NCI-H82 treated with DMSO at 0.1 percent for 48 hours (cell line): ENCODE data around the gene MRPS11.
A peak's percentile ranks its signal among the peaks of the same experiment; 100 is the strongest.
"Not testable (repeated sequence)": the region's sequence is repeated elsewhere in the genome, so short reads cannot be mapped to it uniquely, and the experiment has no call there.

Source experiments
- DNase-seq: peaks from one replicate; lab custom pipeline; 2025; ENCODE audit not compliant: unreplicated experiment; lab: John Stamatoyannopoulos, UW

The MRPS11 gene

GRCh38 chr15:88454867-88455810 lies 12.4 kb upstream of the MRPS11 start:
- DNase-seq, result peak; percentile 87

GRCh38 chr15:88456733-88457132 lies 10.8 kb upstream of the MRPS11 start:
- no peak for DNase-seq

- DNase-seq, result no peak
Measured at GRCh38 chr15:88463870-88464532, 3.5 kb upstream of the MRPS11 start.

GRCh38 chr15:88465633-88466224 lies 1.8 kb upstream of the MRPS11 start:
- DNase-seq, result no peak

GRCh38 chr15:88467935-88468528 lies 524 bp downstream of the MRPS11 start:
- peak; percentile 6 for DNase-seq

GRCh38 chr15:88468721-88469120 lies 1.2 kb downstream of the MRPS11 start:
- DNase-seq, result not testable (repeated sequence)

- DNase-seq, result no peak
Measured at GRCh38 chr15:88469321-88469720, 1.8 kb downstream of the MRPS11 start.

- no peak for DNase-seq
Measured at GRCh38 chr15:88470625-88471372, 3.3 kb downstream of the MRPS11 start.

GRCh38 chr15:88472225-88472624 lies 4.7 kb downstream of the MRPS11 start:
- DNase-seq, result no peak

GRCh38 chr15:88473661-88474293 lies 6.3 kb downstream of the MRPS11 start:
- not testable (repeated sequence) for DNase-seq

GRCh38 chr15:88476635-88477060 lies 9.1 kb downstream of the MRPS11 start:
- DNase-seq, result peak; percentile 78

- DNase-seq, result peak; percentile 19
Measured at GRCh38 chr15:88477126-88477525, 9.6 kb downstream of the MRPS11 start.

- DNase-seq, result no peak
Measured at GRCh38 chr15:88477904-88478303, 10.4 kb downstream of the MRPS11 start.

GRCh38 chr15:88479169-88479568 lies 11.7 kb downstream of the MRPS11 start:
- peak; percentile 11 for DNase-seq

- DNase-seq, result no peak
Measured at GRCh38 chr15:88480981-88481380, 13.5 kb downstream of the MRPS11 start.

GRCh38 chr15:88482263-88482662 lies 14.8 kb downstream of the MRPS11 start:
- DNase-seq, result no peak

GRCh38 chr15:88484682-88485331 lies 17.3 kb downstream of the MRPS11 start:
- peak; percentile 99 for DNase-seq

- DNase-seq, result no peak
Measured at GRCh38 chr15:88487178-88487795, 19.8 kb downstream of the MRPS11 start.
